ENCODE measurements around the gene MTMR3.

GRCh38 chr22:29903371-29903770 lies 20.4 kb downstream of the MTMR3 start:
- no peak for TF ChIP-seq CTCF (IDR thresholded peaks at IDR 0.05; ENCODE audit: low read depth, low read length, poor library complexity, severe bottlenecking)
- TF ChIP-seq EZH2phosphoT487 (IDR thresholded peaks at IDR 0.05; ENCODE audit: borderline replicate concordance, low read length), result no peak

All from DOHH2 (cell line).